ENCODE results near the gene PTPRD. TPM values are rescaled to one million over a fixed set of nuclear protein-coding genes. Genes with fewer than 3 reads are reported as not detected.

The PTPRD gene
- total and polyA plus RNA-seq, 2 of the 4 experiments (the other 2 are of a cell fraction) = 0.07 to 0.18 TPM

- no peak overlapping the region for H2BK20ac ChIP-seq (ENCODE audit: low read depth, low read length)
- no peak overlapping the region for H3K4ac ChIP-seq (ENCODE audit: low read depth, low read length)
- no peaks in the 10 kb centered on the region for H4K20me1 ChIP-seq (ENCODE audit: insufficient read depth, low read length)
- no peak overlapping the region for H3K27ac ChIP-seq (ENCODE audit: insufficient read depth, low read length)
- H2BK15ac ChIP-seq (ENCODE audit: low read depth, low read length) = no peak overlapping the region
- no peaks in the 10 kb centered on the region for H3K79me1 ChIP-seq (ENCODE audit: low read depth in 1 of 2, low read length in 2 of 2)
- ChIA-PET CTCF (no interaction called here), POLR2A (ENCODE audit: unreplicated experiment) (no interaction called here)
- BruUV-seq (replicated peaks) = no TSS peak
- no peaks in the 10 kb centered on the region; the same call in 1 of the 2 replicates for H3K9me3 ChIP-seq (ENCODE audit: control insufficient read depth, insufficient read depth, low read length)
- H2AK9ac ChIP-seq (replicated peaks; ENCODE audit: low read depth, low read length, poor library complexity) = no peak overlapping the region
- H3K9ac ChIP-seq (ENCODE audit: low read depth, low read length) = no peak overlapping the region
- intact Hi-C loops (cut with micrococcal nuclease) = no loop called here
- no peak overlapping the region for H4K8ac ChIP-seq (ENCODE audit: low read depth in 2 of 2, low read length in 2 of 2)
- no peak overlapping the region for H3K56ac ChIP-seq (ENCODE audit: extremely low read depth, insufficient read depth, low read length)
- no peaks in the 10 kb centered on the region for H3K27me3 ChIP-seq (ENCODE audit: control insufficient read depth, insufficient read depth, low read length)
- H3K18ac ChIP-seq (ENCODE audit: low read depth, low read length) = no peak overlapping the region
- H3K4me2 ChIP-seq (ENCODE audit: low read depth, low read length) = no peak overlapping the region
- H2AK5ac ChIP-seq (ENCODE audit: low read depth, low read length) = no peak overlapping the region
- in situ Hi-C loops (cut with MboI; ENCODE audit: low sequenced_read_pairs) = no loop called here
- H3K36me3 ChIP-seq (ENCODE audit: control insufficient read depth, insufficient read depth, low read length) = no peaks in the 10 kb centered on the region
- no CpG with 5 or more reads among the region's 3 CpGs for WGBS, 2 experiments (ENCODE audit: extremely low coverage in 2 of 2, insufficient read length in 1 of 2)
- H2AFZ ChIP-seq (replicated peaks; ENCODE audit: low read length, poor library complexity) = no peak overlapping the region
- TF ChIP-seq BHLHE40 (IDR thresholded peaks at IDR 0.05; ENCODE audit: low read depth, low read length) = no peak
- no peak for TF ChIP-seq RAD21 (IDR thresholded peaks at IDR 0.05; ENCODE audit: low read length)
- no peak for TF ChIP-seq SMC3 (IDR thresholded peaks at IDR 0.05; ENCODE audit: low read depth, low read length)
- TF ChIP-seq CEBPB (IDR thresholded peaks at IDR 0.05; ENCODE audit: low read depth, low read length) = no peak
- no peak for TF ChIP-seq MAFK (IDR thresholded peaks at IDR 0.05; ENCODE audit: low read depth, low read length)
- no peak for TF ChIP-seq MAZ (IDR thresholded peaks at IDR 0.05; ENCODE audit: borderline replicate concordance, low read depth, low read length)
- no peak for TF ChIP-seq RCOR1 (IDR thresholded peaks at IDR 0.05; ENCODE audit: insufficient replicate concordance, low read length)
- TF ChIP-seq USF2 (IDR thresholded peaks at IDR 0.05; ENCODE audit: low read depth, low read length) = no peak
- no peak for TF ChIP-seq RFX5 (IDR thresholded peaks at IDR 0.05; ENCODE audit: low read depth, low read length)
- TF ChIP-seq CTCF (conservative IDR thresholded peaks at IDR 0.05; ENCODE audit: low read depth, low read length) = no peak
- no peak for TF ChIP-seq MXI1 (IDR thresholded peaks at IDR 0.05; ENCODE audit: borderline replicate concordance, low read depth, low read length)
- TF ChIP-seq POLR2A (IDR thresholded peaks at IDR 0.05; ENCODE audit: low read depth, low read length) = no peak
- no peaks in the 10 kb centered on the region for H3K4me1 ChIP-seq (ENCODE audit: control insufficient read depth, insufficient read depth, low read length)
- dilution Hi-C loops (cut with HindIII; ENCODE audit: low sequenced_read_pairs, unreplicated experiment) = no loop called here
- H3K9me1 ChIP-seq (ENCODE audit: insufficient read depth, low read length) = no peaks in the 10 kb centered on the region
- H2BK5ac ChIP-seq (ENCODE audit: low read depth, low read length, poor library complexity, severe bottlenecking) = no peak overlapping the region
- ATAC-seq (ENCODE audit: low read depth) (no peak), DNase-seq (no peak)
- H4K5ac ChIP-seq (ENCODE audit: low read depth, low read length) = no peak overlapping the region
- H4K91ac ChIP-seq (ENCODE audit: insufficient read depth, low read depth, low read length) = no peak overlapping the region
- no peak overlapping the region for H3K4me3 ChIP-seq (ENCODE audit: insufficient read depth, low read depth, low read length)
- no peak overlapping the region for H2BK120ac ChIP-seq (ENCODE audit: low read depth, low read length)
- no peak overlapping the region for H3K14ac ChIP-seq (replicated peaks; ENCODE audit: low read depth, low read length)
- no peak overlapping the region for H3K23ac ChIP-seq (ENCODE audit: low read depth, low read length)
Measured at GRCh38 chr9:8869812-8870211, 1743.0 kb downstream of the PTPRD start.
